GM18519 (cell line): ENCODE results near the gene NR6A1.
"Not testable (repeated sequence)": the region's sequence is repeated elsewhere in the genome, so short reads cannot be mapped to it uniquely, and the experiment has no call there.

Source experiments
- ATAC-seq: cut with Tn5 transposase; IDR thresholded peaks from one replicate; pipeline ENCODE4 v1.9.1; 2021; ENCODE audit warnings: mild to moderate bottlenecking, moderate library complexity; ENCODE audit not compliant: unreplicated experiment, low FRiP score

NR6A1 gene

DNA sequence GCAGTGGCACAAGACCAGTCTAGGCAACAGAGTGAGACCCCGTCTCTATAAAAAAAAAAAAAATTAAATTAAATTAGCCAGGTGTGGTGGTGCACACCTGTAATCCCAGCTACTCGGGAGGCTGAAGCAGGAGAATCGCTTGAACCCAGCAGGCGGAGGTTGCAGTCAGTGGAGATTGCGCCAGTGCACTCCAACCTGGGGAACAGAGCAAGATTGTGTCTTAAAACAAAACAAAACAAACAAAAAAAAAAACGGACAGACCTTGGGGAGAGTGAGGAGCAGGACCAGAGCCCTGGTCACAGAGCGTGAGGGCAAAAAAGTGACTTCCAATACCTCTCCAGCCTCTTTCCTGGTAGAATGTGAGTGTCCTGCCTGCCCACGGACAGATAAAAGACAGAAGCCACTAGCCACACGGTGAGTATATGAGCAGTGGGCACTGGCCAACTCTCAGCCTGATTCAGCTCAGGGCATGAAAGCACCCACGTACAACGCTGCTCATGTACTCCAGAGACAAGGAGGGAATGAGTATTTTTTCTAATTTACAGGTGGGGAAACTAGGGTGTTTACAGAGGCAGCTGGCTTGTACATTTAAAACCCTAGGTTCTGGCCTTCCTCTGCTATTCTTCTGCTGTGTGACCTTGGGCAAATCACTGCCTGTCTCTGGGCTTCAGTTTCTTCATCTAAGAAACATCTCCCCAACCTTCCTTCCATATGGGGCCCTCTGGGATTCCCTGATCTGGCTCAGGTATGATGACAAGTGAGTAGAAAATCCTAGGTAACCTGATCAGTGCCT lies 7.7 kb upstream of the NR6A1 start:
- ATAC-seq = no peak

DNA sequence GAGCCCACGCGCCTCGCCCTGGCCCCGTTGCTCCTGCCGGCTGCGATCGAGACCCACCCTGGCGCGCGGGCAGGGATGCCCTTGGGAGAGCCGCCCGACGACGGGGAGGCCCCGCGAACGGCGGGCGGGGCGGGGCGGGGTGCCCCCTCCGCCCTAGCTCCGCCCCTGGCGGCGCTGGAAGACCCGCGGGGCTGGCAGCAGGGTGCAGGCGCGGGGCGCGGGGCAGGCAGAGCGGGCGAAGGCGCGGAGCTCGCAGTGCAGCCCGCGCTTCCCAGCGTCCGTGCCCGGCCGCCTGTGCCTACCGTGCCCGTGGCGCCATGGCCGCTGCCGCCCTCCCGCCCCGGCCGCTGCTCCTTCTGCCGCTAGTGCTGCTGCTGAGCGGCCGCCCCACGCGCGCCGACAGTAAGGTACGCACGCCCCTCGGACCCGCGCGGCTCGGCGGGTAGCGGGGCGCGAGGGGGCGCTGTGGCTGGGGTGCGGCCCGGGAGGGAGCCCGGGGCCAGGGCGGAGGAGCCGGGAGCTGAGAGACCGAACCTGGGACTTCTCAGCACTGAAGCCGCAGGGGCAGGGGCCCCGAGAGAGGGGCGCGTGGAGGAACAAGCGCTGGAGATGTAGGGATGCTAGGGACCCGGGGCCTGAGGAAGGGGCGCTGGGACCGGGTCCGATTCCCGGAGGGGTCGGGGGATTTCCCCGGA lies 6.0 kb upstream of the NR6A1 start, which contains the start of gene OLFML2A:
TSS of gene OLFML2A (plus strand) at position 180 of the 695 bp plus-strand sequence. CDS start at position 318, 138 bp downstream.
- no peak for ATAC-seq

DNA sequence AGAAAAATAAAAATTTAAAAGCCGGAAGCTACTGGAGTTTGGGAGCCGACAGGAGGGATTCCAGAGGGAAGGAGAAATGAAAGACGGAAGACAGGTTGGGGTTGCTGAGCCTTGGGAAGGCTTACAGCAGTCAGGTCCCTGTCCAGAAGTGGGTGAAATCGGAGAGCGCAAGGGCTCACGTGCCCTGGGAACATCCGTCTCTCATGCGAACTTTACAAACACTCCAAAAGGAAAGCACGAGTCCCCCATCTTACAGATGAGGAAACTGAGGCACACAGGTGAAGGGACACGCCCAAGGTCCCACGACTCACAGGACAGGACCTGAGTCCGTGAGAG lies 5.5 kb upstream of the NR6A1 start:
- ATAC-seq = no peak

DNA sequence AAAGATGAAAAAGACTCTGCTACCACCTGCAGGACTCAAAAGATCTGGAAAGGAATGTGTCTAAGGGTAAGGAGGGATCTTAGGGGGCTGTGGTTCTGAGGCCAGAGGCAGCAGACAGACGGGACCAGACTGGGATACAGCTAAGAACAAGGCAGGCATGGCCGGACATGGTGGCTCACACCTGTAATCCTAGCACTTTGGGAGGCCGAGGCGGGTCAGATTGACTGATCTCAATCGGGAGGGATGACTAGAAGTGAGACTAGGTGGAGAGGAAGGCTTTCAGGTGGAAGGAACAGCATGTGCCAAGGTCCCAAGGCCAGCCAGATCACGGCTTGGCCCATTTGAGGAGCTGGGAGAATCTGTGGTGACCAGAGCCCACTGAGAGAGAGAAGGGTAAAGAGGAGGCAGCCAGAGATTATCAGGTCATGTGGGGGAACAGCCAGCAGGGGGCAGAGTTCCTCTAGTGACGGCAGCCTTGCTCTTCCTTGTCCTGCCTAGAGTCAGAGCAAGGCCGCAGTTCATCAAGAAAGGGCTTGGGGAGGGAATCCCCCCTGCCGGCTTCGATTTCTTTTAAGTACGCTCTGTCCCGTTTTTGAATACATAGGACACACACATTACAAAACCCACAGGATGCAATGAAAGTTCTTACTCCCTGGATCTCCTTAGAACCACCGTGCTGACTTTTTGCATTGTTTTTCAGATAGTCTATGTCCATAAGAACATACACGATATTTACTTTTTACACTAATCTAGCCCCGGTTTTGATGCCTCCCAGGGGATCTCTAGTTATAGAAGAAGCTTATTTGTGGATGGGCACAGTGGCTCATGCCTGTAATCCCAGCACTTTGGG lies 3.2 kb upstream of the NR6A1 start:
- ATAC-seq = no peak

DNA sequence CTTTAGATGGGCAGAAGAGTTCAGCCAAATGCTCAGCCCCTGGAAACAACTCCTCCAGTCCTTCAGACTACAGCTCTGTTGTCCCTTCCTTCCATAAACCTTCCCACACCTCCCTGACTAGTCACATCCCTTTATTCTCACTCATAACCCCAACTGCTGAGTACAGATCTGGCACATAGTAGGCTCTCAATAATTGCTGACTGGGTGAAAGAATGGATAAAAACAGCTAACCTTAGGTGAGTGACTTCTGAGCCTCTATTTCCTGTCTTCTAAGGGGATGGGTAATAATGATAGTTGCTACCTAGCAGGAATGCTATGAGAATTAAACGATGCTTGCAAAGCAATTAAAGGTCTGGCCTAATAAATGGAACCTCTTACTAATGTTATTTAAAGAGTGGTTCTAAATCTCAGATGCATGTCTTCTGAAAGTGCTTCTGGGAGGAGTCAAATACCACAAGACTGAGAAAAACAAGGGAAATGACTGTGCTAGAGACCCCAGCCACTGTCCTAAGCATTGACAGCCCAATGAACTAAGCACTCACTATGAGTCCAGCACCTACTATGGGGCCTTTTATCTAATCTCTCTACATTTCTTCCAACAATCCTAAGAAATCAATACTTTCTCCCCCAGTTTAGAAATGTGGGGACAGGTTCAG lies 2.5 kb upstream of the NR6A1 start:
- ATAC-seq = no peak

DNA sequence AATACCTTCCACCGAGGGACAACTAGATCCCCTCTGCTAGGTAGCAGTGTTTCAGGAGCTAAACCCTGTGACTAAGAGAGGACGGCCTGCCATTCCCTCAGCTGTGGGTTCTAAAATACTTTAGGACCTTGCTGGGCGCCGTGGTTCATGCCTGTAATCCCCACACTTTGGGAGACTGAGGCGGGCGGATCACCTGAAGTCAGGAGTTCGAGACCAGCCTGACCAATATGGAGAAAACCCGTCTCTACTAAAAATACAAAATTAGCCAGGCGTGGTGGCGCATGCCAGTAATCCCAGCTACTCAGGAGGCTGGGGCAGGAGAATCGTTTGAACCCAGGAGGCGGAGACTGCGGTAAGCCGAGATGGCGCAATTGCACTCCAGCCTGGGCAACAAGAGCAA lies 1.8 kb upstream of the NR6A1 start:
- ATAC-seq = not testable (repeated sequence)

DNA sequence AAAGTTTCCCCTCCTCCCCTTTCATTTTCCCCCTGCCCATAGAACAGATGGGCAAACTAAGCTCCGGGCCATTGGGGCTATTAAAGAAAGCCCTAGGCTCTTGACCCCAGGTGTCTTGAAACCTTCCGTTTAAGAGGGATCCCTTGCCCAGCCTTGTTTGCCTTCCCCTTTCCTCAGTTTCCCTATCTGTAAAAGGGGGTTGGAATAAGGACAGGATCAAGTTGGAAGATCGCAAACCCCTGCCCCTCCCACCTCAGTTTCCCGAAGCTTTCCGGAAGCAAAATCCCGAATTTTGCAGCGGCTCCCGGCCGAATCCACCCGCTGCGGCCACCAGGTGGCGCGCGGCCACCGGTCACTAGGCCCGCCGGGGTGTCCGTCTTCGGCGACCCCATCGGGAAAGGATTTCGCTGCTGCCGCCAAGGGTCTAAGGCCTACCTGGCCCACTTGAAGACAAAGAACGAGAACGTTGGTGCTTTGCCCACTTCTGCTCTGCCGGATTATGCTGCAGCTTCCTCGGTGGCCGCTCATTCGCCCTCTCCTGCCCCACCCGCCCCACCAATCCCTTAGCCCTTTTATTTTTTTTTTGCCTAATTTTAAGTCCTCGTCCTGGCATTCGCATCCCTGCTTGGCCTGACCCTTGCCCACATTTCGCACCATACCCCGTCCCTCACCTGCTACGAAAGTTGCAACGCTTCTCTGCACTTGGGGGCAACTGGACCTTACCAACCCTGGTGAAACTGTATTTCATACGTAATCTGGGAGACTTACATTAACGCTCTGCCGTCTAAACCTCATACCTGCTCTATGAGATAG lies 962 bp upstream of the NR6A1 start:
- no peak for ATAC-seq

DNA sequence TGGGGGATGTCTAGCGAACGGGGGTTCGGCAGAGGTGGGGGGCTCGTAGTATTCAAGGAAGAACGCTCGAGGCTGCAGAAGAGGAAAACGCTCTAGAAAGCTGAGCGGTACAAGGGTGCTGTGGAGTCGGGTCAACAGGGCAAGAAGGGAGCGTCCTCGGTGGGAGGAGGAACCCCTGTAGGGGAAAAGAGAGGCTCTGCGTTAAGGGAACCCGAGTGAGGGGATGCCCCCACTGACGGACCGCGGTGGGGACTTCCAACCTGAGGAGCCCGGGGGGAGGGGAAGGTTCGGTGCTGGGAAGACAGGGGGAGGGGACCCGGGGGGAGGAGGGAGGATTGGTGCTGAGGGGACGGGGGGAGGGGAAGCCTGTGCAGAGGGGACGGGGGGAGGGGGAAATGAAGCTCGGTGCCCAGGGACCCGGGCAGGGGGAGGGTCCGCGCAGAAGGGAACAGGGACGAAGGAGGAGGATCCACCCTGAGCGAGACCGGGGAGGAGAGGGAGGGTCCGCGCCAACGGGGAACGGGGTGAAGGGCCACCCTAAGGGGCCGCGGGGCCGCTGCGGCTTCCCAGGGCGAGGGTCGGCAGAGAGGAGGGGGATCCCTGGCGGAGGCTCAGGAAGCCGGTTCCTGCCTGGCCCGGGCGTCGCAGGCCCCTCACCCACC lies 621 bp downstream of the NR6A1 start:
- no peak for ATAC-seq

DNA sequence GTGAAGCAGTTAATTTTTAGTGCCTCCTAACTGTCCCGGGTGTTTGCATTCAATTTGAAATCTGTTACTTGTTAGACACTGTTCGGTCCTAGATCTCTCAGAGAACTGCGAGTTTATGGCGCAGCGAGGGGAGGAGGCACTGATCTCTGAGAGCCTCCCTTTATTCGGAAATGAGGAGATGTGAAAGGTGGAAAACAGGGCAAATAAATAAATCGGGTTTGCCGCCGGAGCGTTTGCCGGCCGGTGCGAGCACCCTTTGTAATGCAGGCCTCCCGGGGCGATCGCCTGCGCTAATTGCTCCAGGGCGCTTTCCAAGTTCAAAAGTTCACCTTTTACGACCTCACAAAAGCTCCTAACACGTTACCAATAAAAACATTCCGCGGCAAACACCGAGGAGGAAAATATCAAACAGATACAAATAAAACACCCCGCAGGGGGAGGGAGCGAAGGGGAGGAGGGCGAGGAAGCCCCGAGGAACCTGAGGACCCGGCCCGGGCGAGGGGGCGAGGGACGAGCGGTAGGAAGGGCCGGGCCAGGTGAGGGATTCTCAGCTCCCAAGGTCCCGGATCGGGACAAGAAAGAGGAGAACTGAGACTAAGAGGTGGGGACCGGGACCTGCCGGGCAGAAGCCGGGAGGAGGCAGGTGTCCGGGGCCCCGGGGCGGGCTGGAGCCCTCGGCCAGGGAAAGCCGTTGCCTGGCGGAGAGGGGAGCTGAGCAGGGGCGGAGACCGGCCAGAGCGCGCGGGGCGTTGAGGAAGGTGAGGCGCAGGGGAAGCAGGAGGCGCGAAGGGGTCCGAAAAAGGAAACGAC lies 1.4 kb downstream of the NR6A1 start:
- no peak for ATAC-seq

DNA sequence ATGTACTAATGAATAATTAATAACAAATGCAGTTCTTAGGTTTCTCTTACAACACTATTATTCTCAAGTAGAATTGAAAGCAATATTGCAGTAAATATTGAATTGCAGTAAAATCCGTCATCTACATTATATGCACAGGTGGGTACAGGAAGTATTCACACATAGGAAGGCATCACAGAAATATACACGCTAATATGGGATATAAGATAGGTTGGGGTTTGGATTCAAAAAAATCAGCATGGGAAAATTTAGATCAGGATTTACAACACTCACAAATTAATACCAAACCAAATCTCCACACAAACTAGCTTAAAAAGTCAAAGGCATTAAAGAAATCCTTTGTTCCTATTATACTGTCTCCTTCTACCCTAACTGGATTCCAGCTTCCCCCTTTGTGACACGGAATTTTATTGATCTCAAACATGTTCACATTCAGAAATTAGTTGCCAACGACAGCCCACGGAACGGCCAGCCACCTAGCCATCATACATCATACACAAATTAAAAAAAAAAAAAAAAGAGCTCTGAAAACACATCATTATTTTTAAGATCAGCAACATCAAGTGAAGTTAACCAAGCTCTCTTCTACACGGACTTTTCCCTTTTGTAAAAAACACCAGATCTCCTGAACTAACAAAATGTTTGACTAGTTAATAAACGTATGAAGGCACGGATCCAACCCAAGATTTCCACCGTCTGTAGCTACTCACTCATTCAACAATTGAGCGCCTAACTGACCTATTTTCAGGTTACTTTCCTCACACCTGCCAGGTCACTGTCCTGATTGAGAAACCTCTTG lies 2.2 kb downstream of the NR6A1 start:
- ATAC-seq = no peak

DNA sequence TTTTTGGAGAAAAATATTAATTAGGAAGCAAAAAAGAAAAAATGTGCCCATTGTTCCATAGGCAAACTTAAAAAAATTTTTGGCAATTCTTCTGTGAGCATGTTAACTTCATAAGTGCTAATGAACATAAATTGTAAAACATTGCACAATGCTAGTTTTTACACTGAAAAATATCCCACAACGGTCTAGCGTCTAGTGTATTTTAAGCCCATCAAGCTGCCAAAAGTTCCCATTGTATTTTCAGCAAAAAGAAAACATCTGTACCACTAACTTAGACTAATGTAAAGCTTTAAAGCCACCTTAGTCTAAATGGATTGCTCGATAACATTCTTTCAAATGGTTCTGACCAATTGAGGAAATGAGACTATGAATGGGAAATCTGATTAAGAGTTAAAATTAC lies 2.8 kb downstream of the NR6A1 start:
- no peak for ATAC-seq

DNA sequence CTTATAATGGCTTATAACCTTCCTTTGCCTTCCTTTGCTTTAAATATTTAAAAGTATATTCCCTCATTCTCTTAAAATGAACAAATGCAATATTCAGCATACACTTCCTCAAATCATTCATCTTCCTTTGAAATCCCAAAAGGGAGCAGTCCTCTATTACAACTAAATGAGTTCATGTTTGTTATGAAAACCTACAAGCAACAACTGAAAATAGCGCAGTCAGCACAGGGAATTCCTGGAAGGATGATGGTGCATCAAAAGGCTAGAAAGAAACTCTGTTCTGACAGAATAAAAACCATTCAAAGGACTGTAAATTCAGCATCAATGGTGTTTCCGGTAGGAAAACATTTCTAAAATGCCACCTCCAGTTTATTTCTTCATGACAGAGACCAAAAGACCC lies 3.3 kb downstream of the NR6A1 start:
- ATAC-seq = no peak

DNA sequence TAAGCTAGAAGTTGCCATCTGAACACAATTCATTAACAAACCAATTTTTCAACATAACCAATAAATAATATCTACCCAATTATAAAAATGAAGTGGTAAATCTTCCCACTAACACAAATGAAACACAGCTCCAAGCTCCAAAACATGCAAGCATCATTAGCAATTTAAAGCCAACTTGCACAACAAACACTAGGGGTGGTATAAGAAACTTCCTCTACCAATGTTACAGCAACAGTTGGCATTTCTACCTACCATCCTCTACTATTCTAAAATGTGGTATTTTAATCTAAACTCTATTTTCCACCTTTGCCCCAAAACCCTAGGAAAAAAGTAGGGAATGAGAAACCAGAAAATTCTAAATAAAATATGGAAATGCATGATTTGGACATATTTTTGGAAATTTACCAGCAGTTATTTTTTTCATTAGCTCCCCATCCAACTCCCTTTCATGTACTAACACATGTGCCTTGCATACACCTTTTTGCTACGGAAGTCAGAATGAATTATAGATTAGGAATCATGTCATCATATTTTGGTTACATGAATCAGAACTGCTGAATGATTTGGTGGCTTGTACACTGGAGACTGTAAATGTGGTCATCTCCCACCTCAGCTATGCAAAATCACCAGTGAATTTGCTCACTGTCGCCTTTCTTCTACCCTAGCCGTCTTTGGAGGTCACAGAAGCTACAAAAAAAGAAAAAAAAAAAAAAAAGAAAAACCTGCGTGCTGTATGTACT lies 4.1 kb downstream of the NR6A1 start:
- no peak for ATAC-seq

DNA sequence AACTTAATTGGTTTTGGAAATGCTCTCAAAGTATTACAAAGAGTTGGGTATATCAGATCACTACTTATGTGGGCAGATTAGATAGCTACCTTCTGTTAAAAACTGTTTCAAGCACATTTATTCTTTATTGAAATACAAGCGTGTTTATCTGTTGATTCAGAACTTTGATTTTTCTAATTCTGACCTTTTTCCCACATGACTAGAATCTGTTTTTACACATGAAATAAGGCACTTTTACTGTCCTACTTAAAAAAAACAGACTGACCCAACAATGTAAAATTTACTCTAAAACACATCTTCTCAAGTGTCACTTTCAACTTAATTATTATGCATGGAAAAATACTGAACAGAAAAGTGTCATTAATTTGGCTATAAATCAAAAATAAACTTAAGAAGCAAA lies 4.8 kb downstream of the NR6A1 start:
- no peak for ATAC-seq

DNA sequence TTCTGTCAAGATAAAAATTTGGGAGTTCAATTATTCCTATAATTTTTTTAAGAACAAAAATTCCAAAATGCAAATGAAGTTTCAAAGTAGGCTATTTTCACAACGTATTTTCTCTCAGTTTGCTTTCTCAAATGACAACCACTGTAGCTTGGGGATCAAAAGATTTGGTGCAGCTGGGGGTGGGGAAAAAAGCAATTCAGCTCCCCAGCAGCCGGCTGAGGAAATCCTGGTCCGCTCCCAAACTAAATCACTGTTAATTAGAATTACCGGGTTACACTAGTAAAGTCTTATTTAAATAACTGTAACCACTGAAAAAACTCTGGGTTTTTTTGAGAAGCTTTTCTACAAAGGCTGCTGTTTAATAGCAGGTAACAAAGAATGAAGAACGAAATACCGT lies 5.7 kb downstream of the NR6A1 start:
- ATAC-seq = no peak

DNA sequence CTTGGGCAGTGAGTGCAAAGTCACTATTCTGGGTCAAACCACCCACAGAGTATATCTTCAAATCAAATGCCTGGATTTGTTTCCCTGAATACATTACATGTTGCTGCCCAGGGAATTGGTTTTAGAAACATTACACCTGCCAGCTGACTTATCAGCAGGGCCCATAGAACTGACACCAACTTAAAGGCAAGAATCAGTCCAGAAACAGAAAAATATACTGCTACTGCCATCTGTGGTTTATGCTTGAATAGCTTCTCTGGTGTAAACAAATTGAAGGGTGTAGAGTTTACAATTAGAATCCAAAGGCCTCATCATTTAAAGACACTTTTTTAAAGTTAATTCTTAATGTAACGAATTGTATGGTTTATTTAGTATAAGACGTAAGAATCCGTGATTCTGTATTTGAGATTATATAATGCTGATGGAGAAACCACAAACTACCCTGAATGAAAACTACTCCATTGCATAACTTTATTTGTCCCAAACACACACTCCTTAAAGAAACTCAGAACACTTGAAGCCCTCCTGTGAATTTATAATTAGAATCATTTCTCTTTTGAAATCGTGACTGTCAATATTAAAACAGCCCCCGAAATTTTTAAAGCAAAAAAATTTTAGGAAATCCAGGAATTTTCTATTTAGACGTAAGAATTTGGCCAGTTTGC lies 6.2 kb downstream of the NR6A1 start:
- ATAC-seq = no peak

DNA sequence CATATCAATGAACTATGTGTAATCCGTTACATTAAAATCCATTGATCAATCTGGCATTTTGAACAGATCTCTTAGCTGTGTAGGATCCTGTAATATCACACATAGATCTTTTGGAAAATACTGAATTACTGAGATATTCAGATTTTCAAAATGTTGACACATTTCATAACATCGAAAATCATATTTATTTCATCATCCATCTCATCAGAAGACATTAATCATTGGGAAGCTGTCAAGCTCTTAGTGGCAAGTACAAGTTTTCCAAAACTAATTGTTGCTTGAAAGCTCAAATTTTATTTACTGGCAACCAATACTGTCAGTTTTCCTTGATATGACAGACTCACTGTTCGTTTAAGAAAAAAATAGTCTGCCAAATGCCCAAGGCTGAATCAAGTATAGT lies 8.5 kb downstream of the NR6A1 start:
- ATAC-seq = no peak
